Lower leg skin (tissue), 3 donors: ENCODE data around the gene TACR2.

Experiments
- CTCF ChIP-seq, 3 donors: fragments of 450-650 bp; IDR thresholded peaks; one replicate each; pipeline ENCODE4 v1.5.1; 2016; ENCODE audit warnings: antibody characterized with exemption in 3 of 3, mild to moderate bottlenecking in 3 of 3, moderate library complexity in 2 of 3
- POLR2A ChIP-seq, 2 donors: fragments of 450-650 bp; IDR thresholded peaks; one replicate each; pipeline ENCODE4 v1.6.1; 2016 to 2017; ENCODE audit warnings: antibody characterized with exemption in 2 of 2, mild to moderate bottlenecking in 1 of 2, moderate library complexity in 1 of 2

GRCh38 chr10:69460576-69461242, 44.0 kb upstream of the TACR2 start:
- no peak for TF ChIP-seq POLR2A (IDR thresholded peaks at IDR 0.05)
- TF ChIP-seq CTCF (IDR thresholded peaks at IDR 0.05): no peak
